RWPE1 (cell line): ENCODE measurements around the gene ARHGEF7.

Source experiments
- CTCF ChIA-PET: fragments of 350-600 bp; sonication (Branson Sonifier 250); formaldehyde crosslinking; extraction: SDS; loops from one replicate; lab custom pipeline; 2021; lab: Yijun Ruan, JAX
- POLR2A ChIA-PET: fragments of 400-600 bp; formaldehyde crosslinking; extraction: SDS; loops from one replicate; lab custom pipeline; 2020; ENCODE audit warnings: antibody characterized with exemption; ENCODE audit not compliant: low non-redundant PET; lab: Yijun Ruan, JAX
- DNase-seq: peaks from one replicate; pipeline ENCODE4 v3.0.0; 2012; ENCODE audit warnings: low spot score
- H3K27ac ChIP-seq: fragments of 450-650 bp; 2 replicates; pipeline ENCODE4 v1.5.1; 2017
- TF ChIP-seq, protein P1 (sequence below): fragments of 450-650 bp; conservative IDR thresholded peaks from 2 replicates; pipeline ENCODE4 v1.5.1; 2017; ENCODE audit warnings: low read depth, mild to moderate bottlenecking

Gene ARHGEF7

DNA sequence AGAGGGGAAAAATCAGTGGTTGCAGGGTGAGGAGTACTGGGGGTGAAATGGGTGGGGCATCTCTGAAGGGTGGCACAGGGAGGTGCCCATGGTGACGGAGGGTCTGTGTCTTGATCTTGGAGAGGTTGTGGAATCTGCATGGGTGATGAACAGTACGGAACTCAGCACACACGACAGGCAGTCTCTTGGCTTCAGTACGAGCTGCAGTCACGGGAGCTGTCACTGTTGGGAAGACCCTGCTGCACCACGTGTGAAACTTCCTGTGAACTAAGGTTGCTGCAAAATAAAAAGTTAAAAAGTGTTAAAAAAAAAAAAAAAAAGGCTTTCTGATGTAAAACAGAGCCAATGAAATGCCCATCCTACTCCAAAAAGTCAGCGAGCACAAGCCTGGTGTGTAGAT lies 239.7 kb downstream of the ARHGEF7 start:
- ChIA-PET CTCF (no interaction called here), POLR2A (no interaction called here)
- H3K27ac ChIP-seq: no peak overlapping the region
- no peak for DNase-seq
- TF ChIP-seq, protein P1, sequence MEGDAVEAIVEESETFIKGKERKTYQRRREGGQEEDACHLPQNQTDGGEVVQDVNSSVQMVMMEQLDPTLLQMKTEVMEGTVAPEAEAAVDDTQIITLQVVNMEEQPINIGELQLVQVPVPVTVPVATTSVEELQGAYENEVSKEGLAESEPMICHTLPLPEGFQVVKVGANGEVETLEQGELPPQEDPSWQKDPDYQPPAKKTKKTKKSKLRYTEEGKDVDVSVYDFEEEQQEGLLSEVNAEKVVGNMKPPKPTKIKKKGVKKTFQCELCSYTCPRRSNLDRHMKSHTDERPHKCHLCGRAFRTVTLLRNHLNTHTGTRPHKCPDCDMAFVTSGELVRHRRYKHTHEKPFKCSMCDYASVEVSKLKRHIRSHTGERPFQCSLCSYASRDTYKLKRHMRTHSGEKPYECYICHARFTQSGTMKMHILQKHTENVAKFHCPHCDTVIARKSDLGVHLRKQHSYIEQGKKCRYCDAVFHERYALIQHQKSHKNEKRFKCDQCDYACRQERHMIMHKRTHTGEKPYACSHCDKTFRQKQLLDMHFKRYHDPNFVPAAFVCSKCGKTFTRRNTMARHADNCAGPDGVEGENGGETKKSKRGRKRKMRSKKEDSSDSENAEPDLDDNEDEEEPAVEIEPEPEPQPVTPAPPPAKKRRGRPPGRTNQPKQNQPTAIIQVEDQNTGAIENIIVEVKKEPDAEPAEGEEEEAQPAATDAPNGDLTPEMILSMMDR: no peak
